ENCODE measurements around the gene PTPRA. TPM values are rescaled to one million over a fixed set of nuclear protein-coding genes. Genes with fewer than 3 reads are reported as not detected.
A peak's percentile ranks its signal among the peaks of the same experiment; 100 is the strongest.

The PTPRA gene
- total RNA-seq, 1 donor from 2014 or later = 67.0 TPM

GRCh38 chr20:3044336-3044965, 171.2 kb downstream of the PTPRA start:
- H3K4me1 Mint-ChIP-seq = peaks cover 22% of the 10 kb centered on the region
- no peak for TF ChIP-seq CTCF (IDR thresholded peaks at IDR 0.05; ENCODE audit: unreplicated experiment)
- H3K27me3 Mint-ChIP-seq (ENCODE audit: low read depth) = no peaks in the 10 kb centered on the region
- no peaks in the 10 kb centered on the region for H3K9me3 Mint-ChIP-seq
- peaks cover 14% of the 10 kb centered on the region for H3K36me3 Mint-ChIP-seq
- no peak for DNase-seq (ENCODE audit: low spot score in 2 of 2, unreplicated experiment in 2 of 2)
- H3K27ac Mint-ChIP-seq = no peak overlapping the region
- peak overlapping the region; percentile 89 for H3K4me3 Mint-ChIP-seq

GRCh38 chr20:3045042-3045815, 171.9 kb downstream of the PTPRA start:
- no peak for TF ChIP-seq CTCF (IDR thresholded peaks at IDR 0.05; ENCODE audit: unreplicated experiment)
- peaks cover 18% of the 10 kb centered on the region for H3K36me3 Mint-ChIP-seq
- peak overlapping the region; percentile 89 for H3K4me3 Mint-ChIP-seq
- H3K27ac Mint-ChIP-seq = peak overlapping the region; percentile 55
- DNase-seq (ENCODE audit: low spot score in 2 of 2, unreplicated experiment in 2 of 2) = no peak
- H3K9me3 Mint-ChIP-seq = no peaks in the 10 kb centered on the region
- H3K27me3 Mint-ChIP-seq (ENCODE audit: low read depth) = no peaks in the 10 kb centered on the region
- peaks cover 22% of the 10 kb centered on the region for H3K4me1 Mint-ChIP-seq

GRCh38 chr20:3045816-3046676, 172.8 kb downstream of the PTPRA start, which contains the start of gene MRPS26:
Gene MRPS26, plus strand, starts transcription at chr20:3046052. Its CDS starts 17 bp downstream, at chr20:3046069.
- Mint-ChIP-seq H3K4me1 (peaks cover 22% of the 10 kb centered on the region), H3K27me3 (ENCODE audit: low read depth) (no peaks in the 10 kb centered on the region), H3K4me3 (peak within 1 kb of the TSS; percentile 89), H3K9me3 (no peaks in the 10 kb centered on the region), H3K36me3 (peaks cover 16% of the 10 kb centered on the region), H3K27ac (peak within 1 kb of the TSS; percentile 70)
- DNase-seq (ENCODE audit: low spot score in 2 of 2, unreplicated experiment in 2 of 2) = peak; percentile 62 to 78
- no peak for TF ChIP-seq CTCF (IDR thresholded peaks at IDR 0.05; ENCODE audit: unreplicated experiment)

DNA sequence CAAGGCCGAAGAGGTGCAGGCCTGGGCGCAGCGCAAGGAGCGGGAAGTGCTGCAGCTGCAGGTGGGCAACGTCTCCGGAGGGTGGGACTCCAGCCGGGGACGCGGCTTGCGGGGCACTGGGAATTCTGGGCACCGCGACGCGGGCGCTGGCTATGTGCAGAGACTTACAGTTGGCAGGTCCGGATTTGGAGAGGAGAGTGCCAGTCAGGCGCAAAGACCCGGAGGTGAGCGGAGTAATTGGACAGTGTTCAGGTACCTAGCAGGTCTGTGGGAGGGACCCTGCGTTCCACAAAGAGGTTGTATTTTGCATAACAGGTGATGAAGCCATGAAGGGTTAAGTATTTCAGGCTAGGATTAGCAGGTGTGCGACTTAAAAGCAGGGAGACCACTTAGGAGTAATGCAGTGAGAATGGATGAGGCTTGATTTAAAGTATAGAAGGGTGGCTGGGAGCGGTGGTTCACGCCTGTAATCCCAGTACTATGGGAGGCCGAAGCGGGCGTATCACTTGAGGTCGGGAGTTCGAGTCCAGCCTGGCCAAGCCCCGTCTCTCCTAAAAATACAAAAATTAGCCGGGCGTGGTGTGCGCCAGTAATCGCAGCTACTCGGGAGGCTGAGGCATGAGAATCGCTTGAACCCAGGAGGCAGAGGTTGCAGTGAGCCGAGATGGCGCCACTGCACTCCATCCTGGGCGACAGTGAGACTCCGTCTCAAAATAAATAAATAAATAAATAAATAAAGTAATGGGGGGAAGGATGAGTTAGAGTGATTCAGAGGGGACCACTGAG, 173.6 kb downstream of the PTPRA start:
- Mint-ChIP-seq H3K27me3 (ENCODE audit: low read depth) (no peaks in the 10 kb centered on the region), H3K9me3 (no peaks in the 10 kb centered on the region), H3K4me3 (peak overlapping the region; percentile 89), H3K27ac (peak overlapping the region; percentile 70), H3K4me1 (peaks cover 17% of the 10 kb centered on the region), H3K36me3 (peaks cover 16% of the 10 kb centered on the region)
- DNase-seq (ENCODE audit: low spot score in 2 of 2, unreplicated experiment in 2 of 2) = peak in 1 of 2 experiments; percentile 44
- no peak for TF ChIP-seq CTCF (IDR thresholded peaks at IDR 0.05; ENCODE audit: unreplicated experiment)

Data from mesothelial cell of epicardium (in vitro differentiated cells).